Lung (tissue), 12 donors: ENCODE data around the gene MPHOSPH9. TPM values are rescaled to one million over a fixed set of nuclear protein-coding genes. Genes with fewer than 3 reads are reported as not detected.

Source experiments
- ATAC-seq: fragments of 200-7000 bp; cut with Tn5 transposase; one replicate; pipeline ENCODE4 v1.9.1; 2020; ENCODE audit warnings: moderate number of reproducible peaks; ENCODE audit not compliant: insufficient read depth, low FRiP score
- DNase-seq, 3 donors: peaks; one replicate each; pipeline ENCODE4 v3.0.0-alpha.2; 2013 to 2017
- H3K27ac ChIP-seq, 2 donors: one replicate each; pipeline ENCODE4 v1.5.1; 2013; ENCODE audit warnings: mild to moderate bottlenecking in 2 of 2, moderate library complexity in 2 of 2, control low read depth in 1 of 2, inconsistent platforms in 1 of 2, low read depth in 1 of 2, low read length in 1 of 2
- H3K27me3 ChIP-seq, 3 donors: one replicate each; pipeline ENCODE4 v1.5.1; 2013; ENCODE audit warnings: low read length in 2 of 3; ENCODE audit not compliant: control insufficient read depth in 3 of 3, insufficient read depth in 3 of 3
- H3K36me3 ChIP-seq, 4 donors: one replicate each; pipeline ENCODE4 v1.5.1; 2013; ENCODE audit warnings: low read length in 4 of 4, mild to moderate bottlenecking in 1 of 4, moderate library complexity in 1 of 4; ENCODE audit not compliant: control insufficient read depth in 4 of 4, insufficient read depth in 4 of 4
- H3K4me1 ChIP-seq, 5 donors: one replicate each; pipeline ENCODE4 v1.5.1; 2013; ENCODE audit warnings: low read length in 5 of 5, mild to moderate bottlenecking in 2 of 5, moderate library complexity in 1 of 5; ENCODE audit not compliant: control insufficient read depth in 5 of 5, insufficient read depth in 5 of 5
- H3K4me3 ChIP-seq: one replicate; pipeline ENCODE4 v1.5.1; 2013; ENCODE audit warnings: mild to moderate bottlenecking, control low read depth, moderate library complexity
- H3K9ac ChIP-seq, 2 donors: one replicate each; pipeline ENCODE4 v1.5.1; 2013; ENCODE audit warnings: low read length in 2 of 2, control low read depth in 1 of 2; ENCODE audit not compliant: insufficient read depth in 1 of 2
- H3K9me3 ChIP-seq, 4 donors: one replicate each; pipeline ENCODE4 v1.5.1; 2013; ENCODE audit warnings: low read length in 3 of 4, mild to moderate bottlenecking in 1 of 4, moderate library complexity in 1 of 4; ENCODE audit not compliant: control insufficient read depth in 4 of 4, insufficient read depth in 3 of 4
- WGBS, 2 donors: extraction: QIAGEN DNeasy Blood & Tissue Kit; methylation state at CpG; one replicate each; pipeline ENCODE4 v1.1.7; 2013; 5-methylcytosine and 5-hydroxymethylcytosine counted together
- polyA plus RNA-seq, 2 donors: library from polyadenylated mRNA; stranded (reverse); fragments of 200-250 nt; gene quantifications; one replicate each; pipeline ENCODE4 v1.2.1, GENCODE V29; 2013
- total RNA-seq, 2 donors: library from RNA; depleted of rRNA in 1 of 2; stranded (reverse); fragments of >200 nt in 1 of 2; gene quantifications; one replicate each; pipeline ENCODE4 v1.2.1, GENCODE V29; 2014 to 2021
- TF ChIP-seq, protein P1 (sequence below): IDR thresholded peaks from 2 replicates; pipeline ENCODE4 v1.5.1; 2012; ENCODE audit warnings: mild to moderate bottlenecking; ENCODE audit errors: control extremely low read depth, extremely low read depth
- donor health status: control.
- donor health status: control.
- donor health status: Bipolar disorder and iron deficiency.
- donor health status: healthy.
- donor health status: DM: yes; HTN: yes; CAD: no.

Gene MPHOSPH9
- total and polyA plus RNA-seq, 4 donors: 5.0 to 56.9 (median 12.4) TPM

DNA sequence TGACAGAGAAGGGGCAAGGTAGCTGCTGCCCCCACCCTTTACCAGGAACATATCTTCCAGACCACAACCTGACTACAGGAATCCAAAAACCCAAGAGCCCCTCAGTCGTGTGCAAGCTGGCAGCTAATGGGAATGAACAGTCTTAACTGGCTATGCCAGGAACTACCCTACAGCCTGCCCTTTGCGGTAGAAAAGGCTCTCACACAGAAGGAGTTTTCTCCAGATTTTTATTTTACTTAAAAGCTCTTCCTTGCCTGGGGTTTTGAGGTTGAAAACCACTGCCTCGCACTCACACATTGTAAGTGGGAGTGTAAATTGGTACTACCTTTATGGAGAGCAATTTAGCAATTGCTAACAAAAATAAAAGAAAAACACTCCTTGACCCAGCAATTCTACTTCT, 110.3 kb downstream of the MPHOSPH9 start:
- H3K27ac ChIP-seq: no peak overlapping the region
- ATAC-seq (no peak), DNase-seq (no peak)
- no peaks in the 10 kb centered on the region for H3K27me3 ChIP-seq
- H3K4me3 ChIP-seq: no peak overlapping the region
- H3K36me3 ChIP-seq: no peaks in the 10 kb centered on the region
- no peak overlapping the region for H3K9ac ChIP-seq
- WGBS, 2 donors: 68 to 89% methylated on average over 3 of the region's 3 CpGs
- H3K4me1 ChIP-seq: peaks cover 0 to 21% (median 0%) of the 10 kb centered on the region in 5 donors
- no peaks in the 10 kb centered on the region for H3K9me3 ChIP-seq
- TF ChIP-seq, protein P1, sequence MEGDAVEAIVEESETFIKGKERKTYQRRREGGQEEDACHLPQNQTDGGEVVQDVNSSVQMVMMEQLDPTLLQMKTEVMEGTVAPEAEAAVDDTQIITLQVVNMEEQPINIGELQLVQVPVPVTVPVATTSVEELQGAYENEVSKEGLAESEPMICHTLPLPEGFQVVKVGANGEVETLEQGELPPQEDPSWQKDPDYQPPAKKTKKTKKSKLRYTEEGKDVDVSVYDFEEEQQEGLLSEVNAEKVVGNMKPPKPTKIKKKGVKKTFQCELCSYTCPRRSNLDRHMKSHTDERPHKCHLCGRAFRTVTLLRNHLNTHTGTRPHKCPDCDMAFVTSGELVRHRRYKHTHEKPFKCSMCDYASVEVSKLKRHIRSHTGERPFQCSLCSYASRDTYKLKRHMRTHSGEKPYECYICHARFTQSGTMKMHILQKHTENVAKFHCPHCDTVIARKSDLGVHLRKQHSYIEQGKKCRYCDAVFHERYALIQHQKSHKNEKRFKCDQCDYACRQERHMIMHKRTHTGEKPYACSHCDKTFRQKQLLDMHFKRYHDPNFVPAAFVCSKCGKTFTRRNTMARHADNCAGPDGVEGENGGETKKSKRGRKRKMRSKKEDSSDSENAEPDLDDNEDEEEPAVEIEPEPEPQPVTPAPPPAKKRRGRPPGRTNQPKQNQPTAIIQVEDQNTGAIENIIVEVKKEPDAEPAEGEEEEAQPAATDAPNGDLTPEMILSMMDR: no peak

DNA sequence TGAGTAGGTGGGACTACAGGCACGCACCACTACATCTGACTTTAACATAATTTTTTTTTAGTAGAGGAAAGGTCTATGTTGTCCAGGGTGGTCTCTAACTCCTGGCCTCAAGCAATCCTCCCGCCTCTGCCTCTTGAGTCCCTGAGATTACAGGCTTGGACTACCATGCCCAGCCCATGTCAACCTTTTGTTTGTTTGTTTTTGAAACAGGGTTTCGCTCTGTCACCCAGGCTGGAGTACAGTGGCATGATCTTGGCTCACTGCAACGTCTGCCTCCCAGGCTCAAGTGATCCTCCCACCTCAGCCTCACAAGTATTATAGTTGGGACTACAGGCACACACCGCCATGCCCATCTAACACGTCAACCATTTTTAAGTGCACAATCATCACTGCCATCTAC, 111.3 kb downstream of the MPHOSPH9 start:
- DNase-seq (no peak), ATAC-seq (no peak)
- no peak overlapping the region for H3K9ac ChIP-seq
- 88 to 92% methylated on average over 6 of the region's 6 CpGs for WGBS, 2 donors
- no peak overlapping the region for H3K27ac ChIP-seq
- H3K27me3 ChIP-seq: no peaks in the 10 kb centered on the region
- H3K36me3 ChIP-seq: no peaks in the 10 kb centered on the region
- no peak overlapping the region for H3K4me3 ChIP-seq
- peaks cover 0 to 18% (median 7%) of the 10 kb centered on the region in 5 donors for H3K4me1 ChIP-seq
- H3K9me3 ChIP-seq: no peaks in the 10 kb centered on the region
- TF ChIP-seq, protein P1: no peak

DNA sequence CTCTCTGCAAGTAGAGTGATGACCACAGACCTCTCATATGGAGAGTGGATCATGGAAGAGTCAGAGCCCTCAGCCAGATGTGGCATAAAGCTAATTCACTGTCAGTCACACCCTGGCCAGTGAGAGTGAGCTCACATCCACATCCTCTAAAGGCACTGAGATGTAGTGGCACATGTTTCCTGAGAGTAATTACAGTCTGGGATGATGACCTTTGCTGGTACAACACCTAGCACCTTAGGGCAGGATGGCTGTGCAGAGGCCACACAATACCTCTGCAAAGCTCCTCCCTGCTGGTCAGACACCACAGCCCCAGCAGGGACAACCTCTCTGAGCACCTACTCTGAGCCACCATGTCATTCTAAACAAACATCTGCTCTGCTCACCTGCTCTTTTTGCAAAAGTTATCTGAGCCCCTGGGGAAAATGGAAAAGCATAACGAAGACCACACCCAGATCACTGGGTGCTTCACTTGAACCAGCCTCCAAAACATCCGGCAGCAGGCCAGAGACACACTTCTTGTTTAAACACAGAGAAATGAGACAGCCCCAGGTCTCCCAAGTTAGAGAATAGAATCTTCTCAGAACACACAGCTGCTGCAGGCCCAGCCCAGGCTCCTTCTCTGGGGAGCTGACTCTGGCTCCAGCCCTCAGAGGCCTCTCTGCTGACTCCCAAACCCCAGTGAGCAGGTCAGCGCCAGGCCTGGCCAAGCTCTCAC, 112.3 kb downstream of the MPHOSPH9 start:
- peak overlapping the region in 1 of 2 donors; percentile 32 for H3K27ac ChIP-seq
- 64 to 76% methylated on average over 3 of the region's 3 CpGs for WGBS, 2 donors
- H3K4me3 ChIP-seq: no peak overlapping the region
- H3K4me1 ChIP-seq: peaks cover 0 to 20% (median 10%) of the 10 kb centered on the region in 5 donors
- no peaks in the 10 kb centered on the region for H3K36me3 ChIP-seq
- no peaks in the 10 kb centered on the region for H3K27me3 ChIP-seq
- TF ChIP-seq, protein P1: no peak
- ATAC-seq: no peak
- no peak for DNase-seq
- H3K9ac ChIP-seq: no peak overlapping the region
- H3K9me3 ChIP-seq: no peaks in the 10 kb centered on the region

DNA sequence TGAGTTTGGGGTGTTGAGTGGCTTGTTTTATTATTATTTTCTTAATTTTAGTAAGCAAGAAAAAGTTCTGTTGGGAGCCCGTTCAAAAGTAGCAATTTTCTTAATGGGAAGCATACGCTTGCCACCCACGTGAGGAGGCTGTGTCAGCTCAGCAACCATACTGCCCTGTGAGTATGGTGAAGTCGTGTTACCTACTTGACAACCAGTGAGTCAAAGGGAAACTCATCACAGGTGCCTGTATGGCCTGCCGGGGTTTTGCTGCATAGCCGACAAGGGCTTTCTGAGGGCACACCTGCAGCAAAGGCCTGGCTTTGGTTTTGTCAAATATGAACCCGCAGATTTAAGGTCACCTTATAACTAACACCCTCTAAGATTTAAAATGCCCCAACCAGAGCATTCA, 113.1 kb downstream of the MPHOSPH9 start:
- H3K4me1 ChIP-seq: peaks cover 7 to 26% (median 18%) of the 10 kb centered on the region in 5 donors
- H3K9me3 ChIP-seq: no peaks in the 10 kb centered on the region
- H3K27ac ChIP-seq: no peak overlapping the region
- H3K36me3 ChIP-seq: no peaks in the 10 kb centered on the region
- H3K9ac ChIP-seq: no peak overlapping the region
- ATAC-seq: no peak
- no peak overlapping the region for H3K4me3 ChIP-seq
- H3K27me3 ChIP-seq: no peaks in the 10 kb centered on the region
- TF ChIP-seq, protein P1: no peak
- WGBS, 2 donors: 90 to 97% methylated on average over 7 of the region's 7 CpGs
- no peak for DNase-seq
